ENCODE data around the gene BTNL9.
"Not testable (repeated sequence)": the region's sequence is repeated elsewhere in the genome, so short reads cannot be mapped to it uniquely, and the experiment has no call there.

The BTNL9 gene

GRCh38 chr5:181039931-181040630 lies at the start of gene BTNL9:
TSS of gene BTNL9 (plus strand) at chr5:181040266. CDS start at chr5:181045490, 5,224 bp downstream.
- DNase-seq (ENCODE audit: low read depth, low spot score) = no peak

GRCh38 chr5:180990882-180991242 lies 49.2 kb upstream of the BTNL9 start:
- DNase-seq (ENCODE audit: low read depth, low spot score) = no peak

- DNase-seq (ENCODE audit: low read depth, low spot score) = no peak
Observed at GRCh38 chr5:181001947-181002346, 38.1 kb upstream of the BTNL9 start.

- DNase-seq (ENCODE audit: low read depth, low spot score) = no peak
Observed at GRCh38 chr5:181005791-181006190, 34.3 kb upstream of the BTNL9 start.

GRCh38 chr5:181008136-181008535 lies 31.9 kb upstream of the BTNL9 start:
- no peak for DNase-seq (ENCODE audit: low read depth, low spot score)

- DNase-seq (ENCODE audit: low read depth, low spot score) = not testable (repeated sequence)
Observed at GRCh38 chr5:181010018-181010417, 30.0 kb upstream of the BTNL9 start.

GRCh38 chr5:181014654-181015053 lies 25.4 kb upstream of the BTNL9 start:
- not testable (repeated sequence) for DNase-seq (ENCODE audit: low read depth, low spot score)

GRCh38 chr5:181017448-181017847 lies 22.6 kb upstream of the BTNL9 start:
- DNase-seq (ENCODE audit: low read depth, low spot score) = not testable (repeated sequence)

GRCh38 chr5:181020688-181021087 lies 19.4 kb upstream of the BTNL9 start:
- DNase-seq (ENCODE audit: low read depth, low spot score) = no peak

GRCh38 chr5:181024245-181025064 lies 15.6 kb upstream of the BTNL9 start:
- DNase-seq (ENCODE audit: low read depth, low spot score) = no peak

GRCh38 chr5:181027452-181028031 lies 12.5 kb upstream of the BTNL9 start:
- DNase-seq (ENCODE audit: low read depth, low spot score) = no peak

GRCh38 chr5:181028032-181028819 lies 11.8 kb upstream of the BTNL9 start:
- DNase-seq (ENCODE audit: low read depth, low spot score) = no peak

- DNase-seq (ENCODE audit: low read depth, low spot score) = no peak
Observed at GRCh38 chr5:181031716-181032115, 8.3 kb upstream of the BTNL9 start.

- DNase-seq (ENCODE audit: low read depth, low spot score) = no peak
Observed at GRCh38 chr5:181035991-181036815, 3.9 kb upstream of the BTNL9 start.

GRCh38 chr5:181036816-181037364 lies 3.2 kb upstream of the BTNL9 start:
- no peak for DNase-seq (ENCODE audit: low read depth, low spot score)

GRCh38 chr5:181037365-181037861 lies 2.7 kb upstream of the BTNL9 start:
- DNase-seq (ENCODE audit: low read depth, low spot score) = no peak

GRCh38 chr5:181039471-181039870 lies 595 bp upstream of the BTNL9 start:
- no peak for DNase-seq (ENCODE audit: low read depth, low spot score)

GRCh38 chr5:181040631-181040945 lies 522 bp downstream of the BTNL9 start:
- no peak for DNase-seq (ENCODE audit: low read depth, low spot score)

GRCh38 chr5:181041043-181041442 lies 977 bp downstream of the BTNL9 start:
- DNase-seq (ENCODE audit: low read depth, low spot score) = no peak

GRCh38 chr5:181042036-181042713 lies 2.1 kb downstream of the BTNL9 start:
- no peak for DNase-seq (ENCODE audit: low read depth, low spot score)

All from activated naive CD8-positive, alpha-beta T cell treated with anti-CD3 and anti-CD28 coated beads, Interleukin-2, amount 50 U/mL, for 16 hours (primary cell).